OCI-LY7 (cell line): Measurements from ENCODE around the gene KLC3. TPM values are rescaled to one million over a fixed set of nuclear protein-coding genes. Genes with fewer than 3 reads are reported as not detected.
A peak's percentile ranks its signal among the peaks of the same experiment; 100 is the strongest.

Experiments
- BruUV-seq: library from RNA; stranded (reverse); fragments of 400-500 nt; replicated peaks from 2 replicates; lab custom pipeline; 2021; lab: Mats Ljungman, UMichigan
- CTCF ChIA-PET: fragments of 300-600 bp; sonication (Branson Sonifier 250); formaldehyde crosslinking; loops from one replicate; lab custom pipeline; 2022; ENCODE audit warnings: antibody characterized with exemption; ENCODE audit not compliant: unreplicated experiment; lab: Charles Lee
- POLR2A ChIA-PET: fragments of 300-600 bp; sonication (Branson Sonifier 250); formaldehyde crosslinking; loops from one replicate; lab custom pipeline; 2022; ENCODE audit warnings: antibody characterized with exemption; lab: Charles Lee
- DNase-seq: peaks from one replicate; pipeline ENCODE4 v3.0.0-alpha.2; 2015; ENCODE audit warnings: low spot score
- H2AFZ ChIP-seq: fragments of 200-600 bp; sonication (generic), shearing (Covaris generic); 2 replicates; pipeline ENCODE4 v1.6.1; 2014; ENCODE audit warnings: mild to moderate bottlenecking, antibody characterized with exemption, low read length, moderate library complexity
- H3K27ac ChIP-seq: fragments of 200-600 bp; sonication (generic); 2 replicates; pipeline ENCODE4 v1.5.1; 2014; ENCODE audit warnings: mixed run types, low read depth, mild to moderate bottlenecking, moderate library complexity, low read length, inconsistent platforms; ENCODE audit not compliant: poor library complexity, severe bottlenecking
- H3K36me3 ChIP-seq: fragments of 200-600 bp; sonication (generic); 2 replicates; pipeline ENCODE4 v1.6.1; 2014; ENCODE audit warnings: mild to moderate bottlenecking, antibody characterized with exemption, low read length, moderate library complexity, mixed read lengths; ENCODE audit not compliant: insufficient read depth
- H3K4me1 ChIP-seq: fragments of 200-600 bp; sonication (generic); 2 replicates; pipeline ENCODE4 v1.5.1; 2014; ENCODE audit warnings: mild to moderate bottlenecking, low read length; ENCODE audit not compliant: insufficient read depth, poor library complexity, severe bottlenecking
- H3K4me2 ChIP-seq: fragments of 200-600 bp; sonication (generic); 2 replicates; pipeline ENCODE4 v1.6.1; 2014; ENCODE audit warnings: mild to moderate bottlenecking, low read length
- H3K4me3 ChIP-seq: fragments of 200-600 bp; sonication (generic); 2 replicates; pipeline ENCODE4 v1.5.1; 2014; ENCODE audit warnings: mild to moderate bottlenecking, low read depth, low read length; ENCODE audit not compliant: poor library complexity, severe bottlenecking
- H3K79me2 ChIP-seq: fragments of 200-600 bp; sonication (generic); 2 replicates; pipeline ENCODE4 v1.6.1; 2016; ENCODE audit warnings: low read depth, mild to moderate bottlenecking, low read length, moderate library complexity, mixed read lengths; ENCODE audit not compliant: insufficient read depth
- H3K9me2 ChIP-seq: fragments of 200-600 bp; sonication (generic); 2 replicates; pipeline ENCODE4 v1.6.1; 2016; ENCODE audit warnings: mild to moderate bottlenecking, low read length, mixed read lengths; ENCODE audit not compliant: insufficient read depth
- H3K9me3 ChIP-seq: fragments of 200-600 bp; sonication (generic); 2 replicates; pipeline ENCODE4 v1.6.1; 2014; ENCODE audit warnings: mild to moderate bottlenecking, mixed run types, low read length, mixed read lengths
- H4K20me1 ChIP-seq: fragments of 200-600 bp; sonication (generic); 2 replicates; pipeline ENCODE4 v1.6.1; 2014; ENCODE audit warnings: mild to moderate bottlenecking, antibody characterized with exemption, low read length, moderate library complexity, mixed read lengths; ENCODE audit not compliant: insufficient read depth
- EZH2phosphoT487 ChIP-seq: fragments of 200-600 bp; sonication (generic); IDR thresholded peaks from 2 replicates; pipeline ENCODE4 v1.6.1; 2018; ENCODE audit warnings: low read depth, borderline replicate concordance, mild to moderate bottlenecking, mixed run types, antibody characterized with exemption, low read length, moderate library complexity, mixed read lengths
- intact Hi-C: fragments of 100-400 bp; cut with micrococcal nuclease; formaldehyde crosslinking; loops from one replicate; pipeline ENCODE4 v1.10.0; 2022; ENCODE audit not compliant: unreplicated experiment
- total RNA-seq, 2 experiments: library from RNA; depleted of rRNA in 1 of 2; stranded (reverse); fragments of >200 nt in 1 of 2; shearing (Covaris generic) in 1 of 2; gene quantifications; 2 replicates each; pipeline ENCODE4 v1.2.3, GENCODE V29; 2014 to 2022
- TF ChIP-seq, protein P1 (sequence below): fragments of 200-600 bp; sonication (generic); conservative IDR thresholded peaks from 2 replicates; pipeline ENCODE4 v1.5.1; 2014; ENCODE audit warnings: mild to moderate bottlenecking, antibody characterized with exemption, low read length, moderate library complexity, mixed read lengths

Gene KLC3
- total RNA-seq, 2 experiments from 2014 or later, result not detected

DNA sequence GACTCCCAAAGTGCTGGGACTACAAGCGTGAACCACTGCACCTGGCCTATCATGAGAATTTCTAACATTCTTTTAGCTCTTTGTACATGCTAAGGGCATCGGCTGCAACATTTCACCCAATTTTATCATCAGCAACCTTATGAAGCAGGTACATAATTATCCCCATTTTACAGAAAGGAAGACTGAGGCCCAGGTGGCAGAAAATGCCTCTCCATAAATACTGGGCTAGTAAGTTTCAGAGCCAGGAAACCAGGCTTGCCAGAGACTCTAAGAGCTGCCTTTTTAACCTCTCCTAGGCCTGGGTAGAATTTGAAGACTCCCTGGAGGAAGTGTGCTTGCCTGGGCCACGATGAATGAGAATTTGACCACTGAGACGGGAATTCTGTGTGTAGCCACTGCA, 27.6 kb downstream of the KLC3 start:
- no peak for DNase-seq
- Histone ChIP-seq H3K79me2 (no peaks in the 10 kb centered on the region), H3K4me3 (no peak overlapping the region), H3K36me3 (peaks cover 3% of the 10 kb centered on the region; the same call in 1 of the 2 replicates), H3K9me3 (no peaks in the 10 kb centered on the region), H2AFZ (no peak overlapping the region), H3K27ac (no peak overlapping the region), H3K9me2 (no peaks in the 10 kb centered on the region), H3K4me1 (peaks cover 15% of the 10 kb centered on the region), H4K20me1 (no peaks in the 10 kb centered on the region), H3K4me2 (no peak overlapping the region)
- intact Hi-C loops, result no loop called here
- no TSS peak for BruUV-seq
- TF ChIP-seq EZH2phosphoT487, result no peak
- TF ChIP-seq, protein P1, sequence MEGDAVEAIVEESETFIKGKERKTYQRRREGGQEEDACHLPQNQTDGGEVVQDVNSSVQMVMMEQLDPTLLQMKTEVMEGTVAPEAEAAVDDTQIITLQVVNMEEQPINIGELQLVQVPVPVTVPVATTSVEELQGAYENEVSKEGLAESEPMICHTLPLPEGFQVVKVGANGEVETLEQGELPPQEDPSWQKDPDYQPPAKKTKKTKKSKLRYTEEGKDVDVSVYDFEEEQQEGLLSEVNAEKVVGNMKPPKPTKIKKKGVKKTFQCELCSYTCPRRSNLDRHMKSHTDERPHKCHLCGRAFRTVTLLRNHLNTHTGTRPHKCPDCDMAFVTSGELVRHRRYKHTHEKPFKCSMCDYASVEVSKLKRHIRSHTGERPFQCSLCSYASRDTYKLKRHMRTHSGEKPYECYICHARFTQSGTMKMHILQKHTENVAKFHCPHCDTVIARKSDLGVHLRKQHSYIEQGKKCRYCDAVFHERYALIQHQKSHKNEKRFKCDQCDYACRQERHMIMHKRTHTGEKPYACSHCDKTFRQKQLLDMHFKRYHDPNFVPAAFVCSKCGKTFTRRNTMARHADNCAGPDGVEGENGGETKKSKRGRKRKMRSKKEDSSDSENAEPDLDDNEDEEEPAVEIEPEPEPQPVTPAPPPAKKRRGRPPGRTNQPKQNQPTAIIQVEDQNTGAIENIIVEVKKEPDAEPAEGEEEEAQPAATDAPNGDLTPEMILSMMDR, result no peak
- POLR2A ChIA-PET, result interaction anchor here (1.0 kb wide), 1 partner anchor 110 kb away, joined by 3 read pairs; no protein-coding TSS in a partner anchor
- CTCF ChIA-PET, result no interaction called here

DNA sequence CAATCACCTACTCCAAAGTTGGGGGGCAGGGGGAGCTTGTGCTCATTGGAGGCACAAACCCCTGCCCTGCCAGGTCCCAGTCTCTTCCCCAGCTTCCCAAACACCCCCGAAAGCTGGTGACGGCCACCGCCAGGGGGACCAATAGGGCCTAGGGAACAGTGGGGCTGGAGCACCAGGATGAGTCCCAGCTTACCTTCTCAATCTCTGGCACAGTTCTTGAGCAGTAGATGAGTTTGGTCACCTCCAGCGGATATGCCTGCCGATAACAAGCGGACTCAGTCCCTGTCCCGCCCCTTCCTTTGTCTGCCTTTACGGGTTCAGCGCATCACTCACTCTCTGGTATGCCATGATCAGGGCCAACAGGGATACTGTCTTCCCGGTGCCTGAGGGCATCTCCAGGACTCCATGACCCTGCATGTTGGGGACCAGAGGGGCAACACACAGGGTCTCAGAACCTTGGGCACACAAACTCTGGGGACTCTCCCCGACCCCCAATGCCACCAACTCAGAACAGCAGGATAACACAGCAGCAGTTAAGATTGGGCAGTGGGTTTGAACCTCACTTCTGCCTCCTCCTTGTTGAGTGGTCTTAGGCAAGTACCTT, 28.3 kb downstream of the KLC3 start:
- no peak for TF ChIP-seq EZH2phosphoT487
- TF ChIP-seq, protein P1, result no peak
- Histone ChIP-seq H3K27ac (no peak overlapping the region), H3K4me1 (peaks cover 15% of the 10 kb centered on the region), H2AFZ (no peak overlapping the region), H3K79me2 (no peaks in the 10 kb centered on the region), H4K20me1 (no peaks in the 10 kb centered on the region), H3K4me3 (no peak overlapping the region), H3K36me3 (peaks cover 3% of the 10 kb centered on the region; the same call in 1 of the 2 replicates), H3K9me3 (no peaks in the 10 kb centered on the region), H3K9me2 (no peaks in the 10 kb centered on the region), H3K4me2 (peak overlapping the region; percentile 95; the same call in 1 of the 2 replicates)
- BruUV-seq, result no TSS peak
- POLR2A ChIA-PET, result interaction anchor here (1.0 kb wide), 1 partner anchor 109 kb away, joined by 3 read pairs; no protein-coding TSS in a partner anchor
- CTCF ChIA-PET, result no interaction called here
- DNase-seq, result no peak
- intact Hi-C loops, result no loop called here
